HEK293T (cell line): Measurements from ENCODE around the gene TCF23.

Experiments used
- CTCF ChIA-PET: fragments of 350-600 bp; formaldehyde crosslinking; extraction: SDS; loops from one replicate; lab custom pipeline; 2021; ENCODE audit warnings: antibody characterized with exemption, inconsistent platforms; lab: Yijun Ruan, JAX
- POLR2A ChIA-PET: fragments of 350-600 bp; formaldehyde crosslinking; extraction: SDS; loops from one replicate; lab custom pipeline; 2020; ENCODE audit warnings: antibody characterized with exemption, inconsistent platforms; lab: Yijun Ruan, JAX
- DNase-seq: peaks from one replicate; pipeline ENCODE4 v3.0.0; 2012; ENCODE audit warnings: mixed read lengths; ENCODE audit errors: extremely low spot score
- ARNT ChIP-seq: fragments of 450-650 bp; IDR thresholded peaks from 2 replicates; pipeline ENCODE4 v1.6.1; 2017; ENCODE audit warnings: mild to moderate bottlenecking
- BHLHE40 ChIP-seq: fragments of 450-650 bp; IDR thresholded peaks from 2 replicates; pipeline ENCODE4 v1.6.1; 2016; ENCODE audit warnings: mild to moderate bottlenecking, moderate library complexity, borderline replicate concordance
- CTBP1 ChIP-seq: fragments of 450-650 bp; IDR thresholded peaks from 2 replicates; pipeline ENCODE4 v1.6.1; 2016; ENCODE audit warnings: borderline replicate concordance
- ELF4 ChIP-seq: fragments of 450-650 bp; IDR thresholded peaks from 2 replicates; pipeline ENCODE4 v1.6.1; 2017; ENCODE audit warnings: antibody characterized with exemption
- FOXA1 ChIP-seq: fragments of 450-650 bp; IDR thresholded peaks from 2 replicates; pipeline ENCODE4 v1.6.1; 2016; ENCODE audit warnings: mild to moderate bottlenecking
- FOXK2 ChIP-seq: fragments of 450-650 bp; IDR thresholded peaks from 2 replicates; pipeline ENCODE4 v1.6.1; 2016; ENCODE audit warnings: mild to moderate bottlenecking
- FOXM1 ChIP-seq: fragments of 450-650 bp; IDR thresholded peaks from 2 replicates; pipeline ENCODE4 v1.6.1; 2017; ENCODE audit warnings: mild to moderate bottlenecking, borderline replicate concordance
- HDGF ChIP-seq: fragments of 450-650 bp; IDR thresholded peaks from 2 replicates; pipeline ENCODE4 v1.6.1; 2017; ENCODE audit warnings: antibody characterized with exemption, borderline replicate concordance
- L3MBTL2 ChIP-seq: fragments of 450-650 bp; conservative IDR thresholded peaks from 2 replicates; pipeline ENCODE4 v1.6.1; 2016; ENCODE audit warnings: mild to moderate bottlenecking
- LEF1 ChIP-seq: fragments of 450-650 bp; IDR thresholded peaks from 2 replicates; pipeline ENCODE4 v1.6.1; 2017; ENCODE audit warnings: mild to moderate bottlenecking, borderline replicate concordance
- NFRKB ChIP-seq: fragments of 450-650 bp; IDR thresholded peaks from 2 replicates; pipeline ENCODE4 v1.6.1; 2016; ENCODE audit warnings: mild to moderate bottlenecking, moderate library complexity
- SP1 ChIP-seq: fragments of 450-650 bp; IDR thresholded peaks from 2 replicates; pipeline ENCODE4 v1.6.1; 2017
- SUZ12 ChIP-seq: fragments of 450-650 bp; IDR thresholded peaks from 2 replicates; pipeline ENCODE4 v1.6.1; 2016; ENCODE audit warnings: mild to moderate bottlenecking
- TARDBP ChIP-seq: fragments of 450-650 bp; IDR thresholded peaks from 2 replicates; pipeline ENCODE4 v1.6.1; 2016
- ZNF384 ChIP-seq: fragments of 450-650 bp; IDR thresholded peaks from 2 replicates; pipeline ENCODE4 v1.6.1; 2016
- TF ChIP-seq, protein P1 (sequence below): fragments of 450-650 bp; IDR thresholded peaks from 2 replicates; pipeline ENCODE4 v1.6.1; 2016

The TCF23 gene

DNA sequence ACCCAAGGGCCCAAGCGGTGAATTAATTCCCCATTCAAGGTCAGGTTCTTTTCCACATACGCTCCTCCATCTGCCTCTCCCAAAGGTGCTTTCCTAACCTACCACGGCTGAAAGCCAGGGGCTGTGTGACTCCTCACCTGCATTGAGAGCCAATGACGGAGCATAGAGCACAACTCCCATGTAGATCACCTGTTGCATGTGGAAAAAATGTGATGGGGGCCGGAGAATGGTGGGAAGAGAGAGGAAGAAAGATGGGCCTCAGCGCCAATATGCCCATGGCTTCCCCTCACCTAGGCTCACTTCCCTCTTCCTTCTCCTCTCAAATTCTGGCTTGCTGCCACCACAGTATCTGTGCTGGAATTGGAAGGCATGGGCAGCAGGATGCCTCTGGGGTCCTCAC lies 57.5 kb downstream of the TCF23 start:
- TF ChIP-seq TARDBP (no peak), BHLHE40 (no peak), FOXA1 (no peak), CTBP1 (no peak), ARNT (no peak), SUZ12 (no peak), HDGF (no peak), SP1 (no peak), L3MBTL2 (no peak), LEF1 (no peak), FOXM1 (no peak), FOXK2 (no peak), ELF4 (no peak), ZNF384 (no peak), NFRKB (no peak)
- TF ChIP-seq, protein P1, sequence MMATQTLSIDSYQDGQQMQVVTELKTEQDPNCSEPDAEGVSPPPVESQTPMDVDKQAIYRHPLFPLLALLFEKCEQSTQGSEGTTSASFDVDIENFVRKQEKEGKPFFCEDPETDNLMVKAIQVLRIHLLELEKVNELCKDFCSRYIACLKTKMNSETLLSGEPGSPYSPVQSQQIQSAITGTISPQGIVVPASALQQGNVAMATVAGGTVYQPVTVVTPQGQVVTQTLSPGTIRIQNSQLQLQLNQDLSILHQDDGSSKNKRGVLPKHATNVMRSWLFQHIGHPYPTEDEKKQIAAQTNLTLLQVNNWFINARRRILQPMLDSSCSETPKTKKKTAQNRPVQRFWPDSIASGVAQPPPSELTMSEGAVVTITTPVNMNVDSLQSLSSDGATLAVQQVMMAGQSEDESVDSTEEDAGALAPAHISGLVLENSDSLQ = no peak
- DNase-seq = no peak
- POLR2A ChIA-PET = no interaction called here
- CTCF ChIA-PET = no interaction called here
